ENCODE measurements around the gene ECEL1.

Gene ECEL1

DNA sequence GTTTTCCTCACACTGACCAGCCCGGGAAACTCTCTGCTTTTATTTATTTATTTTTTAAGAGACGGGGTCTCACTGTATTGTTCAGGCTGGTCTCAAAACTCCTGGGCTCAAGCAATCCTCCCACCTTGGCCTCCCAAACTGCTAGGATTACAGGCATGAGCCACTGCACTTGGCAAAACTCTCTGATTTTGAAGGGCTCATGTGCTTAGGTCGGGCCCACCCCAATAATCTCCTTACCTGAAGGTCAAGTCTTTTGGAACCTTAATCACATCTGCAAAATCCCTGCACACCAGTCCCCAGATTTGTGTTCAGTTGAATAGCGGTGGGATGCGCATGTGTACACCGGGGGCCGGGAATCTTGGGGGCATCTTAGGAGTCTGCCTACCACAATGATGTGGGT lies 7.7 kb upstream of the ECEL1 start:
- no peak for DNase-seq

DNA sequence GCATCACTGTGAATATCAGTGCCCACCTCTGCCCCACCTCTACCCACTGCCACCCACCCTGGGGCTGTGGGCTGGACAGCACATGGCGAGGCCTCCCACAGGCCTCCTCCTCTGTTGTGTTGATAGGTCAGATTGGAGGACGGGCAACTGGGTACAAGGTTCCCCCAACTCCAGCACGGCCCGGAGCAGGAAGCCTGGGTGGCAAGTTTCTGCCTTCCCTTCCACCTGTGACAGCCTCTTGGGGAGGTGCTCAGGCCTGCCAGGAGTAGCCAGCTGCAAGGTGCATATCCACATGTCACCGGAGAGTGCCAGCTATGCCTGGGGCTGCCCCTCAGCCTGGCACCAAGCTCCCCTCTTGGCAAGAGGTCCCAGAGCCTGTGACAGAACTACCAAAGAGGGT lies 6.9 kb upstream of the ECEL1 start:
- DNase-seq = no peak

GRCh38 chr2:232493701-232494474 lies 6.3 kb upstream of the ECEL1 start:
- no peak for DNase-seq

DNA sequence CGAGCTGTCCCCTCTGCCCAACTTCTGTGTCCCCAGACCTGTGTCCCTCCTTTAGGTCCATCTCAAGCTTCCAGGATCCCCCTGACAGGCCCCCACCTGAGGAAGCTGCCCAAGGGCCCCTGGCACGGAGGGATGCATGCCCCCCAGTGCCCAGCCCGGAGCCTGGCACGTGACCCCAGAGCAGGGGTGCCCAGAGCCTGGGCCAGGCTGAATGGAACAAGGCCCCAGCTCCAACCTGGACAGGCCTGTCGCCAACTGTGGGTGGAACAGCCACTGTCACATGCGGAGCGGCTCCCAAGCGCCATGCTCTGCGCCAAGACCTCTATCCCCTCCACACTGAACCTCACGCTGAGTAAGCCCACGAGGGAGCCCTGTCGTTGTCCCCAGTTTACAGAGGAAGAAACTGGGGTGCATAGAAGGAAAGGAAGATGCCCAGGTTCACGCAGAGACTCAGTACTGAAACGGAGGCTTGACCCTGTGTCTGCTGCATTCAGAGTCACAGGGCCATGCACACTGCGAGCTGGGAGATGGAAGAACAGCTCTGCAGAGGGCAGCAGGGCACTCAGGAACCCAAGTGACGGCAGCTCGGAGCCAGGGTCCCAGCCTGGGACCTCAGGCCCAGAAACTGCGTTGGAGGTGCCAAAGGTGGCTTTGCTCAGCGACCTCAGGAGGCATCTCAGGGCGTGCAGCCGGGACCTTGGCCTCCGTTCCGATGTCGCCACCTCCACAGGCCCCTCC lies 5.5 kb upstream of the ECEL1 start:
- no peak for DNase-seq

GRCh38 chr2:232492236-232492848 lies 4.7 kb upstream of the ECEL1 start:
- no peak for DNase-seq

DNA sequence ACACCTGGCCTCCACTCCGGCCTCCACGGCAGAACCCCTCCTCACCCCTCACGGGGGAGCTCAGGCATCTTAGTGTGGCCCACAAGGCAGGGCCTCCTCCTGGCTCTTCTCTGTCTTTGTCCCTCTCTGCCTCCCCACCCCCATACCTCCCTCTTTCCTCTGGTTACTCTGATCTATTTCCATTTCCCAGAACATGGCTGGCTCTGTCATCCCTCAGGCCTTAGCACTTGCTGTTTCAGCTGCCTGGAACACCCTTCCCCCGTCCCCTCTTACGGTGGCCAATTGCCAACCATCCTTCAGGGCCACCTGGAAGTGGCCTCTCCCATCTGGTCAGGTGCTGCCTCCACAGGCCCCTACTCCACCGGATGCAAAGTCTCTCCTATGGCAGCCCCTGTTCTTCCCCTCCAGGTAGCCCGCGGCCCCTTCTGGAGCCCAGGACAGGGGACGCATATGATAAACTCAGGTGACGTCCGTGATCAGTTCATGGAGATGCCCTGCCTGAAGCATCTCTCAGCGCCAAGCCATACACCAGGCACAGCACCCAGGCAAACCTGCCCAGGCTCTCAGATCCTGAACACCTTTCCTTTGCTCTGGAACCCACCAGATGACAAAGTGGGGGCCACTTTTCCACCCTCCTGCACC lies 3.6 kb upstream of the ECEL1 start:
- DNase-seq = no peak

GRCh38 chr2:232490221-232491138 lies 2.8 kb upstream of the ECEL1 start:
- DNase-seq = no peak

GRCh38 chr2:232489516-232490220 lies 2.0 kb upstream of the ECEL1 start:
- DNase-seq = no peak

- no peak for DNase-seq
These were observed 1.2 kb upstream of the ECEL1 start for GRCh38 chr2:232488721-232489300.

DNA sequence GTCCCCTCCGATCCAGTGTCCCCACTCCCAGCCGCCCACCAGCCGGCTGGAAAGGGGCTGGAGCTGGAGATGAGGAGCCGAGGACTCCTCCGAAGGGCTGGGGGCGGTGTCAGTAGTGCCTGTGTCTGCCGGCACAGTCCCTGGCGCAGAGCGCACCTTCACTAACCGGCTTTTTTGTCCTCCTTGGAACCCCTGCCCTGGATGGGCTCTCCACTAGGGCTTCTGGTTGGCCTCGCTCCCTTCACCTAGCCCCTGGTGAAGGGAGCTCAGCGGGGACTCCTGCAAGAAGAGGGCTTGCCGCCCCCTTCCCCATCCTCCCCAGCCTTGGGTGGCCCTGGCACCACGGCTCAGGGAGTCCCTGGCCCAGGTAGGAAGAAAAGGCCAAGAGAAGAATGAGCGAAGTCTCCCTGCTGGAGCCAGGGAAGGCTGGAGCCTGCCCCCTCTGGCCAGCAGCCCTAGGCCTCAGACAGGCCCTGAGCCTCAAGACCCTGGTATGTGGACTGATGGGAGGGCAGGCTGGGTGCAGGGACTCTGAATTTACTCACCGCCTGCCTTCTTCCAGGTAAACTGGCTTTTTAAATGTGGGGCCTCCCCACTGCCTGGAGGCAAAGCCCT lies 570 bp upstream of the ECEL1 start:
- no peak for DNase-seq

DNA sequence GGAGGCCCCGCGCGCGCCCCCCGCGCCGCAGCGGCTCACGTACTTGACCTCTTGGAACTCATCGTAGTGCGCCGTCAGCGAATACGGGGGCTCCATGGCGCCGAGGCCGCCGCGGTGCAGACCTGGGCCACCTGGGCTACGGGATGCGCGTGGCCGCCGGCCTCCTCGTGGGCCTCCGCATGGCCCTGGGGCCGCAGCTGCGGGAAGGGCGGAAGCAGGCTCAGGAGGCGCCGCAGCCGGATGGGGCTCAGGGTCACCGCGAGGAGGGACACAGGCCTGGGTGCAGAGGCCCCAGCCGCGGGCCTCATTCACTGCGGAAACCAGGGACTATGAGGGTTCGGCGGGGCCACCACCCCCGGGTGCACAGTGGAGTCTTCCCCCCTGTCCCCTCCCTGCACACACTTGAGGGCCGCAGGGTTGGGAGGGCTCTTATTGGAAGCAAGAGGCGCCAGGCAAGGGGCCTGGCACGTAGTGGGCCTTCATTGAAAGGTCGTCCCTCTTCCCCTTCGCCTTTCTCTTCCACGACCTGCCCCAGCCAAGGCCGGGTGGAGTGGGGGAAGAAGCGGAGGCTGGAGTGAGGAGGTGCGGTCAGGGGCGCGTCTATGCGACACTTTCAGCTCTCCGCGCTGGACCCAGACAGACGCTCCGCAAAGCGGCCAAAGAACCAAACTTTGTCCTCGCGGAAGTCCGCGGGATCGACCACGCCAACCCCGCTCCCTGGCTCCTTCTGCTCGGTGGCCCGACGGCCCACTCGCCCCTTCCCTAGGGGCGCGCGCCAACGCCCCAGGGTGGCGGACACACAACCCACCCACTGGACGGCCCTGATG lies 863 bp downstream of the ECEL1 start:
- DNase-seq = no peak

DNA sequence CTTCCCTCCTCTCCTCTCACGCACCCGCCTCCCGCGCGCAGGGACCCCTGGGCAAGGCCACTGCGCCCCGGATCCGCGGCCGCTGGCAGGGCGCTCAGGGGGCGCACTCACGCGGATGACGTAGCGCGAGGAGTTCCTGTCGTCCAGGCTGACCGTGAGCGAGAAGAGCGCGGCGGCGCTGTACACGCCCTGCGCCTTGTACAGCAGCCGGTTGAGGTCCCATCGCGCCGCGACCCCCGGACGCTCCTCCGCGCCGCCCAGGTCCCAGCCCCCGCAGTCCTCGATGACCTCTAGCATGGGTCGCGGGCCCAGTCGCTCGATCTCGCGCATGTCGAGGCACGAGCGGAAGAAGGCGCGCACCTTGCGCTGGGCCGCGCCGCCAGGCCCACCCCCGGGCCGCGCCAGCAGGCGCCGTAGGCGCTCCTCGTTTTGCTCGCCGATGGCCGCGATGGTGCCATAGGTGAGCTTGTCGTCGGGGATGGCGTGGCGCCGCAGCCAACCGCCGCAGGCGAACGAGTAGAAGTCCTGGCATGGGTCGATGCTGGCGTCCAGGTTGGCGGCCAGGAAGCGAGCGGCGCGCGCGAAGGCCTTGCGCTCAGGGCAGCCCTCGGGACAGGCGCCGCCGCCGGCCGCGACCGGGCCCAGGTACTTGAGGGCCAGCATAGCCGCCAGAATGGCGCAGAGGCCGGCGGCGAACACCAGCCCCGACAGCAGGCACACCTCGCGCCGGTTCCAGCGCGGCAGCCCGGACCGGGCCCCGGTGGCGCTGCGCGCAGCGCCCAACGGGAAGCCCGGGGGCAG lies 1.7 kb downstream of the ECEL1 start:
- no peak for DNase-seq

DNA sequence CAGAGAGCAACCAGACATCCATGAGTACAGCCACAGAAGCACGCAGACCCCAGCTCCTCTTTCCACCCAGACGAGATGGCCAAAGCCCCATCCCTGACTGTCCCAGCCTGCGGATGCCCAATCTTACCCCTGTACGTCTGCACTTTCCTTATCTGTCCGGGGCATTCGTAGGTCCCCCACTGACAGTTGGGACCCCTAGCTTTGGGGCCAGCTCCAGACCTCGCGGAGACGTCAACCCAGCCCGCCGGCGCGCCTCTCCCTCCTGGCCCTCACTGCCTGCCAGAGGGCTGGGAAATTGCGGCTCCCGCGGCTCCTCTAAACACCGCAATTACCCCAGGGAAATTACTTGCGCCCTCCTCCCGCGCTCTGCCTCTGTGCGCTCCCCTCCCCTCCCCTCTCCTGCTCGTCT lies 2.3 kb downstream of the ECEL1 start:
- DNase-seq = no peak

DNA sequence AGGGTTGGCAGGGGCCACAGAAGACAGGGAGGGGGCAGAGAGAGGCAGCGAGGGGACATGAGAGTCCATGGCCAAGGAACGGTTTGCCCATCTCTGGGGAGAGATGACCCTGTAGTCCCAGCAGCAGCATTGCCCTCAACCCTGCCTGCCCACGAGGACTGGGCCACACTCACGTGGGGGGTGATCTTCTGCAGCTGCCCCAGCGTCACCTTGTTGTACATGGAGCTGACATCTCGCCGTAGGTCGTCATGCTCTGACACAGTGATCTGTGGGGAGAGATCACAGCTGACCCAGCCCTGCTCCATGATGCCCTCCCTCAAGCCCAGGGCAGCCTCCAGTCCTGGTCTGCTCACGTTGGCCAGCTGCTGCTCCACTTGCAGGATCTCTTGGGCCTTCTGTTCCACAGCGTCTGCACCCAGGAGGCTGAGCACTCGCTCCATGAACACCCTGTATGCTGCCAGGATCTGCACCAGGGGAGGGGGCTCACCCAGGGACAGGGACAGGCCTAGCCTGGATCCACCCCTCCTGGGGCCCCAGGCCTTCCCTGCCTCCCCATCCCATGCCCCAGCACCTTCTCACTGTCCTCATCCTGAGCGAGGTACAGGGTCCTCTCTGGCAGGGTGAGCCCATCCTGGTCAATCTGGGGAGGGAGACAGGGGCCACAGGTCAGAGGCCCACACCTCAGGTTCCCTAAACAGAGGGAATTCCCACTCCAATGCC lies 2.8 kb downstream of the ECEL1 start:
- DNase-seq = no peak

DNA sequence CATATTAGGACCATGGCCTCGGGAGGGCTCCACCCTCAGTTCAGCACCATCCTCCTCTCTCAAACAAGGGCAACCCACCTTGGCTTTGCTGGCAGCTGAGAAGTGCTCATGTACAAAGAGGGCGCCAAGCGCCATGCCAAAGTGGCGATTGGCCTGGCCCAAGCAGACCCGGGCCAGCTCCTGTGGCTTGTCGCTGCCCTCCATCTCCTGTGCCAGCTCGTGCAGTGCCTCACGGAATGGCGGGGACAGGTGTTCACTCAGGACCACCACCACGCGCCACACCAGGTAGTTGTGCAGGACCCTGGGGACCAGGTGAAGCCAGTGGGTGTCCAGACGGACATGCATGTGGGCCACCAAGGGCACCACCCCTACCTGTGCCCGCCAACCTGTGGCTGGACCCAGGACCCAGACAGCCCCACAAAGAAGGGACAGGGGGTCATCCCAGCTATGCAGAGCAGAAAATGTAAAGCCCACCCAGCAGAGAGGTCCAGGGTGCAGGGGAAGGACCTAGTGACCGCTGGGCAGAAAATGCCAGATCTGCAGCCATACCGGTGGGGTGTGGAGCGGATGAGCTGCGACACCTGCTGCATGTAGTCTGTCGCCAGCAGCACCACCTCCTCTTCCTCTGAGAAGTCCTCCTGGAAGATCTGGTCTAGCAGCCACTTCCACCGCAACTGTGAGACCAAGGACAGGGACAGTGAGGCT lies 3.6 kb downstream of the ECEL1 start:
- no peak for DNase-seq

GRCh38 chr2:232483311-232483922 lies 4.2 kb downstream of the ECEL1 start:
- DNase-seq = no peak

All from hippocampal formation (tissue), 2 donors.